Endothelial cell (in vitro differentiated cells): Measurements from ENCODE around the gene STN1. TPM values are rescaled to one million over a fixed set of nuclear protein-coding genes. Genes with fewer than 3 reads are reported as not detected.

Experiments used
- DNase-seq: peaks from one replicate; pipeline ENCODE4 v3.0.0; 2021; ENCODE audit warnings: low spot score
- H3K27ac Mint-ChIP-seq: one replicate; pipeline ENCODE4 v1.8.0; 2021; ENCODE audit warnings: mixed read lengths, inconsistent platforms; ENCODE audit not compliant: unreplicated experiment
- H3K27me3 Mint-ChIP-seq: one replicate; pipeline ENCODE4 v1.8.0; 2021; ENCODE audit warnings: mild to moderate bottlenecking, moderate library complexity, mixed read lengths, inconsistent platforms; ENCODE audit not compliant: unreplicated experiment
- H3K36me3 Mint-ChIP-seq: one replicate; pipeline ENCODE4 v1.8.0; 2021; ENCODE audit warnings: mild to moderate bottlenecking, low read depth, mixed read lengths, inconsistent platforms; ENCODE audit not compliant: unreplicated experiment
- H3K4me1 Mint-ChIP-seq: one replicate; pipeline ENCODE4 v1.8.0; 2021; ENCODE audit warnings: mild to moderate bottlenecking, mixed read lengths, inconsistent platforms; ENCODE audit not compliant: unreplicated experiment
- H3K4me3 Mint-ChIP-seq: one replicate; pipeline ENCODE4 v1.8.0; 2021; ENCODE audit warnings: mild to moderate bottlenecking, mixed read lengths, inconsistent platforms; ENCODE audit not compliant: unreplicated experiment
- H3K9me3 Mint-ChIP-seq: one replicate; pipeline ENCODE4 v1.8.0; 2021; ENCODE audit warnings: mixed read lengths, inconsistent platforms; ENCODE audit not compliant: unreplicated experiment
- CTCF ChIP-seq: fragments of 200-600 bp; sonication (generic); IDR thresholded peaks from one replicate; pipeline ENCODE4 v1.5.0; 2021; ENCODE audit warnings: antibody characterized with exemption; ENCODE audit not compliant: unreplicated experiment
- long read RNA-seq: library from polyadenylated mRNA; unstranded; transcript quantifications from one replicate; pipeline ENCODE4 v2.0.0, GENCODE V29; 2020; ENCODE audit not compliant: unreplicated experiment
- total RNA-seq: library from RNA; stranded (reverse); fragmentation: NEBNext Ultra II Directional; extraction: Animal tissue kit (Norgen Biotek cat#: 25700); gene quantifications from one replicate; pipeline ENCODE4 v1.2.1, GENCODE V29; 2021; ENCODE audit not compliant: unreplicated experiment

Gene STN1
- 11.5 TPM for total RNA-seq
- long read RNA-seq, transcript STN1-201 (10 exons, 1,417 nt): major isoform, 5 of 8 reads
- long read RNA-seq, partial matches to known transcripts: 1 of 8 reads
- long read RNA-seq, other reads (novel, unspliced or antisense): 1 of 8 reads

- TF ChIP-seq CTCF: peak; percentile 15
- no peaks in the 10 kb centered on the region for H3K9me3 Mint-ChIP-seq
- peak; percentile 96 for DNase-seq
- H3K27me3 Mint-ChIP-seq: no peaks in the 10 kb centered on the region
- H3K4me1 Mint-ChIP-seq: peaks cover 4% of the 10 kb centered on the region
- peak within 1 kb of the TSS; percentile 54 for H3K27ac Mint-ChIP-seq
- peak within 1 kb of the TSS; percentile 92 for H3K4me3 Mint-ChIP-seq
- peaks cover 11% of the 10 kb centered on the region for H3K36me3 Mint-ChIP-seq
Observed at GRCh38 chr10:103918053-103918846, at the start of gene STN1. Gene STN1 (minus strand): TSS chr10:103918184. CDS start chr10:103917594, 590 bp downstream.

GRCh38 chr10:103967448-103968071 lies 49.6 kb upstream of the STN1 start:
- DNase-seq: peak; percentile 10
- TF ChIP-seq CTCF: no peak
- H3K27ac Mint-ChIP-seq: peak overlapping the region; percentile 88
- H3K36me3 Mint-ChIP-seq: no peaks in the 10 kb centered on the region
- no peaks in the 10 kb centered on the region for H3K9me3 Mint-ChIP-seq
- H3K27me3 Mint-ChIP-seq: peaks cover 2% of the 10 kb centered on the region
- H3K4me1 Mint-ChIP-seq: peaks cover 22% of the 10 kb centered on the region
- peak overlapping the region; percentile 99 for H3K4me3 Mint-ChIP-seq

GRCh38 chr10:103966671-103967447 lies 48.9 kb upstream of the STN1 start, which contains the start of gene SLK:
Gene SLK (plus strand): TSS chr10:103967140. CDS start chr10:103967746, 606 bp downstream.
- Mint-ChIP-seq H3K9me3 (no peaks in the 10 kb centered on the region), H3K36me3 (no peaks in the 10 kb centered on the region), H3K27me3 (peaks cover 2% of the 10 kb centered on the region), H3K4me3 (peak within 1 kb of the TSS; percentile 99), H3K4me1 (peaks cover 22% of the 10 kb centered on the region), H3K27ac (peak within 1 kb of the TSS; percentile 88)
- TF ChIP-seq CTCF: no peak
- peak; percentile 83 for DNase-seq

- no peak overlapping the region for H3K4me3 Mint-ChIP-seq
- H3K9me3 Mint-ChIP-seq: no peaks in the 10 kb centered on the region
- H3K4me1 Mint-ChIP-seq: peaks cover 3% of the 10 kb centered on the region
- H3K27ac Mint-ChIP-seq: no peak overlapping the region
- no peak for TF ChIP-seq CTCF
- DNase-seq: no peak
- H3K36me3 Mint-ChIP-seq: no peaks in the 10 kb centered on the region
- no peaks in the 10 kb centered on the region for H3K27me3 Mint-ChIP-seq
Observed at GRCh38 chr10:103960103-103960502, 42.1 kb upstream of the STN1 start.
